Activated naive CD8-positive, alpha-beta T cell treated with anti-CD3 and anti-CD28 coated beads, Interleukin-2, amount 10 ng/mL, durations not matched to agents 7 days and 5 days (primary cell): ENCODE results near the gene SSUH2. TPM values are rescaled to one million over a fixed set of nuclear protein-coding genes. Genes with fewer than 3 reads are reported as not detected.

ENCODE experiments used
- ATAC-seq: fragments of 150-1000 bp; cut with Tn5 transposase; one replicate; pipeline ENCODE4 v1.10.0; 2021; ENCODE audit warnings: low read depth, moderate library complexity
- POLR2A ChIA-PET: fragments of 350-600 bp; sonication (Branson Sonifier 250); formaldehyde crosslinking; loops from one replicate; lab custom pipeline; 2021; ENCODE audit warnings: antibody characterized with exemption; lab: Charles Lee
- DNase-seq: peaks from one replicate; pipeline ENCODE4 v3.0.0; 2021
- H3K27ac Mint-ChIP-seq: one replicate; pipeline ENCODE4 v1.8.0; 2022; ENCODE audit warnings: mild to moderate bottlenecking, mixed read lengths
- H3K27me3 Mint-ChIP-seq: one replicate; pipeline ENCODE4 v1.8.0; 2022; ENCODE audit warnings: mild to moderate bottlenecking, moderate library complexity, mixed read lengths
- H3K36me3 Mint-ChIP-seq: one replicate; pipeline ENCODE4 v1.8.0; 2021; ENCODE audit warnings: mild to moderate bottlenecking, mixed read lengths
- H3K4me1 Mint-ChIP-seq: one replicate; pipeline ENCODE4 v1.8.0; 2021; ENCODE audit warnings: mixed read lengths
- H3K4me3 Mint-ChIP-seq: one replicate; pipeline ENCODE4 v1.8.0; 2022; ENCODE audit warnings: mild to moderate bottlenecking, moderate library complexity, mixed read lengths
- H3K9me3 Mint-ChIP-seq: one replicate; pipeline ENCODE4 v1.8.0; 2021; ENCODE audit warnings: mixed read lengths
- total RNA-seq, 2 experiments: library from RNA; stranded (reverse); gene quantifications; one replicate each; pipeline ENCODE4 v1.2.3, GENCODE V29; 2021

Gene SSUH2
- total RNA-seq, 2 experiments from 2014 or later, result not detected

- no peaks in the 10 kb centered on the region for H3K4me1 Mint-ChIP-seq
- H3K36me3 Mint-ChIP-seq, result no peaks in the 10 kb centered on the region
- ATAC-seq, result no peak
- H3K27me3 Mint-ChIP-seq, result peaks cover 2% of the 10 kb centered on the region
- H3K27ac Mint-ChIP-seq, result no peak overlapping the region
- POLR2A ChIA-PET, result no interaction called here
- no peaks in the 10 kb centered on the region for H3K9me3 Mint-ChIP-seq
- DNase-seq, result no peak
- H3K4me3 Mint-ChIP-seq, result no peak overlapping the region
Observed at GRCh38 chr3:8653800-8654408, 9.3 kb upstream of the SSUH2 start.

GRCh38 chr3:8652324-8652987, 7.9 kb upstream of the SSUH2 start:
- DNase-seq, result no peak
- ATAC-seq, result no peak
- no peak overlapping the region for H3K27ac Mint-ChIP-seq
- H3K4me3 Mint-ChIP-seq, result no peak overlapping the region
- H3K4me1 Mint-ChIP-seq, result no peaks in the 10 kb centered on the region
- no peaks in the 10 kb centered on the region for H3K36me3 Mint-ChIP-seq
- H3K9me3 Mint-ChIP-seq, result no peaks in the 10 kb centered on the region
- H3K27me3 Mint-ChIP-seq, result peaks cover 2% of the 10 kb centered on the region
- POLR2A ChIA-PET, result no interaction called here

- POLR2A ChIA-PET, result no interaction called here
- DNase-seq, result no peak
- no peaks in the 10 kb centered on the region for H3K4me1 Mint-ChIP-seq
- H3K27ac Mint-ChIP-seq, result no peak overlapping the region
- no peak for ATAC-seq
- no peaks in the 10 kb centered on the region for H3K9me3 Mint-ChIP-seq
- no peaks in the 10 kb centered on the region for H3K27me3 Mint-ChIP-seq
- no peaks in the 10 kb centered on the region for H3K36me3 Mint-ChIP-seq
- H3K4me3 Mint-ChIP-seq, result no peak overlapping the region
Observed at GRCh38 chr3:8651418-8652323, 7.1 kb upstream of the SSUH2 start.

- no peak overlapping the region for H3K27ac Mint-ChIP-seq
- H3K36me3 Mint-ChIP-seq, result no peaks in the 10 kb centered on the region
- no peak overlapping the region for H3K4me3 Mint-ChIP-seq
- no peaks in the 10 kb centered on the region for H3K4me1 Mint-ChIP-seq
- H3K9me3 Mint-ChIP-seq, result no peaks in the 10 kb centered on the region
- POLR2A ChIA-PET, result no interaction called here
- DNase-seq (no peak), ATAC-seq (no peak)
- no peaks in the 10 kb centered on the region for H3K27me3 Mint-ChIP-seq
Observed at GRCh38 chr3:8650583-8651416, 6.2 kb upstream of the SSUH2 start.

- Mint-ChIP-seq H3K4me3 (no peak overlapping the region), H3K27me3 (peaks cover 2% of the 10 kb centered on the region), H3K27ac (no peak overlapping the region), H3K4me1 (no peaks in the 10 kb centered on the region), H3K9me3 (no peaks in the 10 kb centered on the region), H3K36me3 (no peaks in the 10 kb centered on the region)
- ATAC-seq (no peak), DNase-seq (no peak)
- POLR2A ChIA-PET, result no interaction called here
Observed at GRCh38 chr3:8649757-8650156, 5.2 kb upstream of the SSUH2 start.

- H3K4me1 Mint-ChIP-seq, result no peaks in the 10 kb centered on the region
- POLR2A ChIA-PET, result no interaction called here
- no peak for DNase-seq
- ATAC-seq, result no peak
- H3K27ac Mint-ChIP-seq, result no peak overlapping the region
- no peaks in the 10 kb centered on the region for H3K9me3 Mint-ChIP-seq
- no peak overlapping the region for H3K4me3 Mint-ChIP-seq
- no peaks in the 10 kb centered on the region for H3K36me3 Mint-ChIP-seq
- H3K27me3 Mint-ChIP-seq, result peaks cover 4% of the 10 kb centered on the region
Observed at GRCh38 chr3:8648909-8649741, 4.5 kb upstream of the SSUH2 start.

- Mint-ChIP-seq H3K36me3 (no peaks in the 10 kb centered on the region), H3K9me3 (no peaks in the 10 kb centered on the region), H3K27ac (no peak overlapping the region), H3K4me3 (no peak overlapping the region), H3K4me1 (no peaks in the 10 kb centered on the region), H3K27me3 (peaks cover 12% of the 10 kb centered on the region)
- ATAC-seq (no peak), DNase-seq (no peak)
- POLR2A ChIA-PET, result no interaction called here
Observed at GRCh38 chr3:8647137-8647985, 2.8 kb upstream of the SSUH2 start.

- Mint-ChIP-seq H3K9me3 (no peaks in the 10 kb centered on the region), H3K4me3 (no peak overlapping the region), H3K4me1 (no peaks in the 10 kb centered on the region), H3K27me3 (peaks cover 12% of the 10 kb centered on the region), H3K36me3 (no peaks in the 10 kb centered on the region), H3K27ac (no peak overlapping the region)
- POLR2A ChIA-PET, result no interaction called here
- DNase-seq (no peak), ATAC-seq (no peak)
Observed at GRCh38 chr3:8646313-8646938, 1.8 kb upstream of the SSUH2 start.

GRCh38 chr3:8645712-8646111, 1.1 kb upstream of the SSUH2 start:
- no peak overlapping the region for H3K4me3 Mint-ChIP-seq
- no peaks in the 10 kb centered on the region for H3K9me3 Mint-ChIP-seq
- no peaks in the 10 kb centered on the region for H3K36me3 Mint-ChIP-seq
- H3K27me3 Mint-ChIP-seq, result peaks cover 12% of the 10 kb centered on the region
- ATAC-seq, result no peak
- POLR2A ChIA-PET, result no interaction called here
- no peak overlapping the region for H3K27ac Mint-ChIP-seq
- H3K4me1 Mint-ChIP-seq, result no peaks in the 10 kb centered on the region
- DNase-seq, result no peak

GRCh38 chr3:8643693-8644365, 769 bp downstream of the SSUH2 start:
- Mint-ChIP-seq H3K27ac (no peak overlapping the region), H3K9me3 (no peaks in the 10 kb centered on the region), H3K36me3 (no peaks in the 10 kb centered on the region), H3K4me3 (no peak overlapping the region), H3K4me1 (no peaks in the 10 kb centered on the region), H3K27me3 (peaks cover 12% of the 10 kb centered on the region)
- POLR2A ChIA-PET, result no interaction called here
- ATAC-seq, result no peak
- DNase-seq, result no peak

- no peak for DNase-seq
- Mint-ChIP-seq H3K4me1 (no peaks in the 10 kb centered on the region), H3K4me3 (no peak overlapping the region), H3K9me3 (no peaks in the 10 kb centered on the region), H3K27ac (no peak overlapping the region), H3K36me3 (no peaks in the 10 kb centered on the region), H3K27me3 (peaks cover 12% of the 10 kb centered on the region)
- POLR2A ChIA-PET, result no interaction called here
- no peak for ATAC-seq
Observed at GRCh38 chr3:8642001-8642400, 2.6 kb downstream of the SSUH2 start.
